ENCODE data around the gene SMG7. TPM values are rescaled to one million over a fixed set of nuclear protein-coding genes. Genes with fewer than 3 reads are reported as not detected.
A peak's percentile ranks its signal among the peaks of the same experiment; 100 is the strongest.

Gene SMG7
- total RNA-seq, 1 donor from 2014 or later, result 70.2 TPM

- Mint-ChIP-seq H3K36me3 (ENCODE audit: low read depth, unreplicated experiment) (no peaks in the 10 kb centered on the region), H3K27me3 (ENCODE audit: unreplicated experiment) (no peaks in the 10 kb centered on the region), H3K4me1 (ENCODE audit: unreplicated experiment) (peaks cover 10% of the 10 kb centered on the region), H3K27ac (ENCODE audit: unreplicated experiment) (peak overlapping the region; percentile 58), H3K4me3 (ENCODE audit: unreplicated experiment) (no peak overlapping the region), H3K9me3 (ENCODE audit: unreplicated experiment) (no peaks in the 10 kb centered on the region)
- no peak for TF ChIP-seq CTCF (IDR thresholded peaks at IDR 0.05; ENCODE audit: unreplicated experiment)
- DNase-seq (ENCODE audit: low spot score), result no peak
Observed at GRCh38 chr1:183443466-183443865, 28.8 kb upstream of the SMG7 start.

- H3K27me3 Mint-ChIP-seq (ENCODE audit: unreplicated experiment), result no peaks in the 10 kb centered on the region
- TF ChIP-seq CTCF (IDR thresholded peaks at IDR 0.05; ENCODE audit: unreplicated experiment), result no peak
- peak overlapping the region; percentile 68 for H3K27ac Mint-ChIP-seq (ENCODE audit: unreplicated experiment)
- no peaks in the 10 kb centered on the region for H3K9me3 Mint-ChIP-seq (ENCODE audit: unreplicated experiment)
- H3K4me1 Mint-ChIP-seq (ENCODE audit: unreplicated experiment), result peaks cover 10% of the 10 kb centered on the region
- no peak for DNase-seq (ENCODE audit: low spot score)
- H3K4me3 Mint-ChIP-seq (ENCODE audit: unreplicated experiment), result no peak overlapping the region
- H3K36me3 Mint-ChIP-seq (ENCODE audit: low read depth, unreplicated experiment), result no peaks in the 10 kb centered on the region
Observed at GRCh38 chr1:183444243-183444642, 28.1 kb upstream of the SMG7 start.

- Mint-ChIP-seq H3K27ac (ENCODE audit: unreplicated experiment) (no peak overlapping the region), H3K4me3 (ENCODE audit: unreplicated experiment) (no peak overlapping the region), H3K27me3 (ENCODE audit: unreplicated experiment) (no peaks in the 10 kb centered on the region), H3K36me3 (ENCODE audit: low read depth, unreplicated experiment) (no peaks in the 10 kb centered on the region), H3K9me3 (ENCODE audit: unreplicated experiment) (no peaks in the 10 kb centered on the region), H3K4me1 (ENCODE audit: unreplicated experiment) (peaks cover 1% of the 10 kb centered on the region)
- no peak for DNase-seq (ENCODE audit: low spot score)
- no peak for TF ChIP-seq CTCF (IDR thresholded peaks at IDR 0.05; ENCODE audit: unreplicated experiment)
Observed at GRCh38 chr1:183449223-183449770, 23.0 kb upstream of the SMG7 start.

GRCh38 chr1:183450093-183450492 is 22.2 kb upstream of the SMG7 start:
- Mint-ChIP-seq H3K9me3 (ENCODE audit: unreplicated experiment) (no peaks in the 10 kb centered on the region), H3K4me1 (ENCODE audit: unreplicated experiment) (no peaks in the 10 kb centered on the region), H3K27me3 (ENCODE audit: unreplicated experiment) (no peaks in the 10 kb centered on the region), H3K27ac (ENCODE audit: unreplicated experiment) (no peak overlapping the region), H3K4me3 (ENCODE audit: unreplicated experiment) (no peak overlapping the region), H3K36me3 (ENCODE audit: low read depth, unreplicated experiment) (no peaks in the 10 kb centered on the region)
- no peak for TF ChIP-seq CTCF (IDR thresholded peaks at IDR 0.05; ENCODE audit: unreplicated experiment)
- no peak for DNase-seq (ENCODE audit: low spot score)

GRCh38 chr1:183454377-183454776 is 17.9 kb upstream of the SMG7 start:
- Mint-ChIP-seq H3K27ac (ENCODE audit: unreplicated experiment) (no peak overlapping the region), H3K9me3 (ENCODE audit: unreplicated experiment) (no peaks in the 10 kb centered on the region), H3K36me3 (ENCODE audit: low read depth, unreplicated experiment) (no peaks in the 10 kb centered on the region), H3K27me3 (ENCODE audit: unreplicated experiment) (no peaks in the 10 kb centered on the region), H3K4me1 (ENCODE audit: unreplicated experiment) (no peaks in the 10 kb centered on the region), H3K4me3 (ENCODE audit: unreplicated experiment) (no peak overlapping the region)
- DNase-seq (ENCODE audit: low spot score), result no peak
- no peak for TF ChIP-seq CTCF (IDR thresholded peaks at IDR 0.05; ENCODE audit: unreplicated experiment)
